Fibroblast of skin of back (primary cell): ENCODE data around the gene MED15.

Experiments used
- DNase-seq: peaks from one replicate; pipeline ENCODE4 v3.0.0-alpha.2; 2013

MED15 gene

GRCh38 chr22:20629401-20629800 is 122.0 kb downstream of the MED15 start:
- DNase-seq: no peak

- no peak for DNase-seq
Observed at GRCh38 chr22:20630873-20631617, 123.6 kb downstream of the MED15 start.

- no peak for DNase-seq
Observed at GRCh38 chr22:20632082-20632481, 124.7 kb downstream of the MED15 start.

GRCh38 chr22:20632518-20632917 is 125.1 kb downstream of the MED15 start:
- DNase-seq: no peak

GRCh38 chr22:20634560-20635226 is 127.3 kb downstream of the MED15 start:
- DNase-seq: no peak

GRCh38 chr22:20635227-20635591 is 127.8 kb downstream of the MED15 start:
- DNase-seq: no peak

- no peak for DNase-seq
Observed at GRCh38 chr22:20636075-20636812, 128.8 kb downstream of the MED15 start.

GRCh38 chr22:20636945-20637344 is 129.5 kb downstream of the MED15 start:
- DNase-seq: no peak
